GM15510 (cell line): Measurements from ENCODE around the gene PCDHGA1.

Source experiments
- POLR2A ChIP-seq: IDR thresholded peaks from 3 replicates; pipeline ENCODE4 v1.6.1; 2011; ENCODE audit warnings: borderline replicate concordance; ENCODE audit not compliant: insufficient read length; ENCODE audit errors: extremely low read depth

PCDHGA1 gene

GRCh38 chr5:141516672-141517025, 186.3 kb downstream of the PCDHGA1 start:
- TF ChIP-seq POLR2A, result no peak

GRCh38 chr5:141517312-141517711, 187.0 kb downstream of the PCDHGA1 start:
- TF ChIP-seq POLR2A, result no peak

GRCh38 chr5:141517880-141518617, 187.7 kb downstream of the PCDHGA1 start:
- no peak for TF ChIP-seq POLR2A

- no peak for TF ChIP-seq POLR2A
Measured at GRCh38 chr5:141518618-141519015, 188.3 kb downstream of the PCDHGA1 start.

- TF ChIP-seq POLR2A, result no peak
Measured at GRCh38 chr5:141519605-141520565, 189.6 kb downstream of the PCDHGA1 start.

GRCh38 chr5:141521244-141521781, 191.0 kb downstream of the PCDHGA1 start:
- no peak for TF ChIP-seq POLR2A

GRCh38 chr5:141522301-141522700, 192.0 kb downstream of the PCDHGA1 start:
- TF ChIP-seq POLR2A, result no peak

GRCh38 chr5:141523991-141524390, 193.7 kb downstream of the PCDHGA1 start:
- TF ChIP-seq POLR2A, result no peak

GRCh38 chr5:141524604-141525597, 194.6 kb downstream of the PCDHGA1 start:
- no peak for TF ChIP-seq POLR2A

- no peak for TF ChIP-seq POLR2A
Measured at GRCh38 chr5:141525653-141526052, 195.3 kb downstream of the PCDHGA1 start.

- TF ChIP-seq POLR2A, result no peak
Measured at GRCh38 chr5:141527426-141527825, 197.1 kb downstream of the PCDHGA1 start.

GRCh38 chr5:141528291-141528984, 198.1 kb downstream of the PCDHGA1 start:
- TF ChIP-seq POLR2A, result no peak

GRCh38 chr5:141529002-141529401, 198.7 kb downstream of the PCDHGA1 start:
- no peak for TF ChIP-seq POLR2A

GRCh38 chr5:141529873-141530272, 199.6 kb downstream of the PCDHGA1 start:
- TF ChIP-seq POLR2A, result no peak
